Measurements from ENCODE around the gene PHACTR1.

Gene PHACTR1

DNA sequence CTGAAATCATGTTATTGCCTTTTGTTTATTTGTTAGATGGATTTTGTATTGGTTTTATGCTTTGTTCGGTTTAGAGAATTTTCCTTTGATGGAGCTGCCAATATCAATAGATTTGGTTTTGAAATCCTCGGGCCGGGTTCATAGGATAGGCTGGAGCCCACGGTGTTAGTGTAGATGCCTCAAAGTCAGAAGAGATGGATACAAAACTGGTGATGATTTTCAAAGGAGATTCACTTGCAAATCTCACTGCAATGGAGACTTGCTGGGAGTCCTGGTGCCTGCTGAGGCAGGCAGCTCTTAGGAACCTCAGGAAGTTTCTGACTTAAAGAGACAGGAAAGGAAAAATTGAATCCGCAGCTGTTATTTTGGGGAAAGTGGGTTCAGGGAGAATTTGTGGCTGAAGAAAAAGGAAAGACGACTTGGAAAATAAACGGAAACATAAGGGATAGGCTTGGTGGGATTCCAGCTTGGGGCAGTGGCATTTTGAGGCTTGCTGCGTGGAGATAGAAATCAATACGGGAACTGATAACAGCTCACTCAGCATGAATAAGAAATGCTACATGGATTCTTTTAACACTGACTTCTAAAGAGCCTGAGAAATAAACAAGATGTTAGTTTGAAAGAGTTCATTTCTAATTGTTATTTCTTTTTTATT lies 241.6 kb downstream of the PHACTR1 start:
- DNase-seq: peak in 1 of 2 experiments; percentile 31
- no peak for TF ChIP-seq GATA1 (IDR thresholded peaks at IDR 0.05; ENCODE audit: low read depth, low read length)
- no peak for TF ChIP-seq POLR2A (IDR thresholded peaks at IDR 0.05; ENCODE audit: low read length)

- no peak for TF ChIP-seq POLR2A (IDR thresholded peaks at IDR 0.05; ENCODE audit: low read length)
- no peak for TF ChIP-seq GATA1 (IDR thresholded peaks at IDR 0.05; ENCODE audit: low read depth, low read length)
- DNase-seq: no peak
These were observed 245.2 kb downstream of the PHACTR1 start for GRCh38 chr6:12961761-12962160.

- DNase-seq: no peak
- TF ChIP-seq POLR2A (IDR thresholded peaks at IDR 0.05; ENCODE audit: low read length) (no peak), GATA1 (IDR thresholded peaks at IDR 0.05; ENCODE audit: low read depth, low read length) (no peak)
These were observed 246.0 kb downstream of the PHACTR1 start for GRCh38 chr6:12962529-12962928.

GRCh38 chr6:12962987-12963386 lies 246.4 kb downstream of the PHACTR1 start:
- TF ChIP-seq POLR2A (IDR thresholded peaks at IDR 0.05; ENCODE audit: low read length) (no peak), GATA1 (IDR thresholded peaks at IDR 0.05; ENCODE audit: low read depth, low read length) (no peak)
- DNase-seq: no peak

- TF ChIP-seq POLR2A (IDR thresholded peaks at IDR 0.05; ENCODE audit: low read length) (no peak), GATA1 (IDR thresholded peaks at IDR 0.05; ENCODE audit: low read depth, low read length) (no peak)
- DNase-seq: no peak
These were observed 247.0 kb downstream of the PHACTR1 start for GRCh38 chr6:12963567-12963966.

GRCh38 chr6:12967686-12968085 lies 251.1 kb downstream of the PHACTR1 start:
- DNase-seq: no peak
- TF ChIP-seq GATA1 (IDR thresholded peaks at IDR 0.05; ENCODE audit: low read depth, low read length) (no peak), POLR2A (IDR thresholded peaks at IDR 0.05; ENCODE audit: low read length) (no peak)

GRCh38 chr6:12968290-12968689 lies 251.7 kb downstream of the PHACTR1 start:
- DNase-seq: no peak
- TF ChIP-seq POLR2A (IDR thresholded peaks at IDR 0.05; ENCODE audit: low read length) (no peak), GATA1 (IDR thresholded peaks at IDR 0.05; ENCODE audit: low read depth, low read length) (no peak)

- no peak for DNase-seq
- TF ChIP-seq GATA1 (IDR thresholded peaks at IDR 0.05; ENCODE audit: low read depth, low read length): no peak
- no peak for TF ChIP-seq POLR2A (IDR thresholded peaks at IDR 0.05; ENCODE audit: low read length)
These were observed 252.4 kb downstream of the PHACTR1 start for GRCh38 chr6:12968839-12969558.

GRCh38 chr6:12969966-12970365 lies 253.4 kb downstream of the PHACTR1 start:
- no peak for DNase-seq
- no peak for TF ChIP-seq POLR2A (IDR thresholded peaks at IDR 0.05; ENCODE audit: low read length)
- TF ChIP-seq GATA1 (IDR thresholded peaks at IDR 0.05; ENCODE audit: low read depth, low read length): no peak

- TF ChIP-seq POLR2A (IDR thresholded peaks at IDR 0.05; ENCODE audit: low read length): no peak
- no peak for TF ChIP-seq GATA1 (IDR thresholded peaks at IDR 0.05; ENCODE audit: low read depth, low read length)
These were observed 256.8 kb downstream of the PHACTR1 start for GRCh38 chr6:12973386-12973785.

DNA sequence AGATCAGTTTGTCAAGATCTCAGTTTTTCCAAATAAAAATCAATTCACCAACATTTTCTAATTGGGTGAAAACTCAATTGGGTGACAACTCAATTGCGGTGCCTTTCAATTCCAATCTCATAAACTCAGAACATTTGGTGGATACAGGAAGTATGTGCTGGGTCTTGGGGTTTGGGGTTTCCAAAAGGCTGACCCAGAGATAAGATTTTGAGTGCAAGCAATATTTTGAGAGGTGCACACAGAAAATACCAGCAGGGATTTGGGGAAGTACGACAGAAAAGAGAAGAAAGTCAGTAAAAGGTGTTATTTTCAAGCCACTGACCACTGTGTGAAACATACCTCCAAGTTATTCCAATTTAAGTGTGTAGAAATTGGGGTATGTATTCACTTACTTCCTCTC lies 258.0 kb downstream of the PHACTR1 start:
- TF ChIP-seq POLR2A (IDR thresholded peaks at IDR 0.05; ENCODE audit: low read length) (no peak), GATA1 (IDR thresholded peaks at IDR 0.05; ENCODE audit: low read depth, low read length) (no peak)
- no peak for DNase-seq

More at GRCh38 chr6:12973386-12973785, 256.8 kb downstream of the PHACTR1 start:
- DNase-seq: no peak

GRCh38 chr6:12976366-12976765 lies 259.8 kb downstream of the PHACTR1 start:
- TF ChIP-seq POLR2A (IDR thresholded peaks at IDR 0.05; ENCODE audit: low read length) (no peak), GATA1 (IDR thresholded peaks at IDR 0.05; ENCODE audit: low read depth, low read length) (no peak)
- no peak for DNase-seq

DNA sequence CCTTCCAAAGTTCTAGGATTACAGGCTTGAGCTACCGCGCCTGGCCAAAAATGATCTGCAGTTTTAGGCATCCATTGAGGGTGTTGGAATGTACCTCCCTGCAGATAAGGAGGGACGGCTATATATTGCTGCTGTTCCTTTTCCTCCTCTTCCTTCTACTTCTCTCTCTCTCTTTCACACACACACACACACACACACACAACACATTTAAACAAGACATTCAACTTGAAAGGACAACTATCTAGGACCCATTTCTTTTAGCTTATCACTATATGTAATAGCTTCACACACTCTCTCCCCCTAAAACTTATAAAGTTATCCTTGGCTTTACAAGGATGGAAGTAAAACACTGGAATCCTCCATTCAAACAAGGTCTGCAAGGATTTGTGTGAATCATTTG lies 260.6 kb downstream of the PHACTR1 start:
- TF ChIP-seq POLR2A (IDR thresholded peaks at IDR 0.05; ENCODE audit: low read length) (no peak), GATA1 (IDR thresholded peaks at IDR 0.05; ENCODE audit: low read depth, low read length) (no peak)

GRCh38 chr6:12977806-12978205 lies 261.2 kb downstream of the PHACTR1 start:
- DNase-seq: no peak
- TF ChIP-seq POLR2A (IDR thresholded peaks at IDR 0.05; ENCODE audit: low read length) (no peak), GATA1 (IDR thresholded peaks at IDR 0.05; ENCODE audit: low read depth, low read length) (no peak)

More for the DNA sequence above, 260.6 kb downstream of the PHACTR1 start:
- DNase-seq: no peak

GRCh38 chr6:12980741-12981140 lies 264.2 kb downstream of the PHACTR1 start:
- TF ChIP-seq POLR2A (IDR thresholded peaks at IDR 0.05; ENCODE audit: low read length) (no peak), GATA1 (IDR thresholded peaks at IDR 0.05; ENCODE audit: low read depth, low read length) (no peak)
- no peak for DNase-seq
